SK-N-SH treated with all-trans-retinoic acid at 6 μM for 48 hours (cell line): ENCODE results near the gene RNF167.
"Not testable (repeated sequence)": the region's sequence is repeated elsewhere in the genome, so short reads cannot be mapped to it uniquely, and the experiment has no call there.

Experiments used
- ATAC-seq: fragments of 200-7000 bp; cut with Tn5 transposase; 3 replicates; pipeline ENCODE4 v1.9.1; 2020; ENCODE audit warnings: mild to moderate bottlenecking, moderate library complexity
- ARNTL ChIP-seq: fragments of 450-650 bp; formaldehyde crosslinking; IDR thresholded peaks from 2 replicates; pipeline ENCODE4 v1.5.0; 2020; ENCODE audit warnings: low read depth, mild to moderate bottlenecking, moderate library complexity, borderline replicate concordance
- BACH2 ChIP-seq: fragments of 250-450 bp; sonication (Bioruptor Pico); IDR thresholded peaks from 2 replicates; pipeline ENCODE4 v1.9.0; 2021; ENCODE audit warnings: mild to moderate bottlenecking, borderline replicate concordance
- CSDC2 ChIP-seq: fragments of 250-450 bp; sonication (Bioruptor Pico); IDR thresholded peaks from 2 replicates; pipeline ENCODE4 v1.5.0; 2020; ENCODE audit warnings: mild to moderate bottlenecking, moderate library complexity
- ESRRG ChIP-seq: fragments of 250-450 bp; sonication (Bioruptor Pico); IDR thresholded peaks from 2 replicates; pipeline ENCODE4 v1.6.1; 2021; ENCODE audit warnings: mild to moderate bottlenecking
- GLIS3 ChIP-seq: fragments of 250-450 bp; sonication (Bioruptor Pico); IDR thresholded peaks from 2 replicates; pipeline ENCODE4 v1.5.0; 2020; ENCODE audit warnings: mild to moderate bottlenecking, moderate library complexity
- ISL1 ChIP-seq: fragments of 250-450 bp; sonication (Bioruptor Pico); IDR thresholded peaks from 2 replicates; pipeline ENCODE4 v2.1.2; 2022; ENCODE audit warnings: mild to moderate bottlenecking, moderate library complexity
- OSR1 ChIP-seq: fragments of 250-450 bp; sonication (Bioruptor Pico); IDR thresholded peaks from 2 replicates; pipeline ENCODE4 v1.8.0; 2022; ENCODE audit warnings: moderate library complexity, mild to moderate bottlenecking, inconsistent platforms
- PPARA ChIP-seq: fragments of 250-450 bp; sonication (Bioruptor Pico); IDR thresholded peaks from 2 replicates; pipeline ENCODE4 v1.5.0; 2020; ENCODE audit warnings: mild to moderate bottlenecking, borderline replicate concordance
- SNAI2 ChIP-seq: fragments of 250-450 bp; sonication (Bioruptor Pico); IDR thresholded peaks from 2 replicates; pipeline ENCODE4 v1.5.0; 2020; ENCODE audit warnings: mild to moderate bottlenecking, moderate library complexity
- TCF4 ChIP-seq: fragments of 250-450 bp; sonication (Bioruptor Pico); IDR thresholded peaks from 2 replicates; pipeline ENCODE4 v1.8.0; 2021; ENCODE audit warnings: mild to moderate bottlenecking, moderate library complexity, borderline replicate concordance
- TOX ChIP-seq: fragments of 250-450 bp; sonication (Bioruptor Pico); IDR thresholded peaks from 2 replicates; pipeline ENCODE4 v1.8.0; 2021; ENCODE audit warnings: mild to moderate bottlenecking, moderate library complexity, borderline replicate concordance
- ZC3H10 ChIP-seq: fragments of 250-450 bp; sonication (Bioruptor Pico); IDR thresholded peaks from 2 replicates; pipeline ENCODE4 v1.5.1; 2021; ENCODE audit warnings: mild to moderate bottlenecking, moderate library complexity
- ZFP3 ChIP-seq: fragments of 250-450 bp; sonication (Bioruptor Pico); IDR thresholded peaks from 2 replicates; pipeline ENCODE4 v1.5.0; 2020; ENCODE audit warnings: mild to moderate bottlenecking, moderate library complexity
- ZNF565 ChIP-seq: fragments of 450-650 bp; formaldehyde crosslinking; conservative IDR thresholded peaks from 2 replicates; pipeline ENCODE4 v1.5.0; 2020; ENCODE audit warnings: low read depth, mild to moderate bottlenecking, moderate library complexity
- ZNF70 ChIP-seq: fragments of 450-650 bp; formaldehyde crosslinking; IDR thresholded peaks from 2 replicates; pipeline ENCODE4 v1.5.0; 2020; ENCODE audit warnings: mild to moderate bottlenecking, moderate library complexity
- ZNF8 ChIP-seq: fragments of 450-650 bp; formaldehyde crosslinking; IDR thresholded peaks from 2 replicates; pipeline ENCODE4 v1.5.0; 2020; ENCODE audit warnings: mild to moderate bottlenecking, moderate library complexity
- TF ChIP-seq, protein P1 (sequence below): fragments of 250-450 bp; sonication (Bioruptor Pico); IDR thresholded peaks from 2 replicates; pipeline ENCODE4 v1.8.0; 2021; ENCODE audit warnings: low read depth, mild to moderate bottlenecking, moderate library complexity, borderline replicate concordance
- TF ChIP-seq, protein P2 (sequence below): fragments of 250-450 bp; sonication (Bioruptor Pico); IDR thresholded peaks from 2 replicates; pipeline ENCODE4 v1.5.1; 2021; ENCODE audit warnings: mild to moderate bottlenecking, moderate library complexity
- TF ChIP-seq, protein P3 (sequence below): fragments of 250-450 bp; sonication (Bioruptor Pico); IDR thresholded peaks from 2 replicates; pipeline ENCODE4 v1.8.0; 2020; ENCODE audit warnings: mild to moderate bottlenecking, moderate library complexity, borderline replicate concordance
- TF ChIP-seq, protein P4 (sequence below): fragments of 250-450 bp; sonication (Bioruptor Pico); IDR thresholded peaks from 2 replicates; pipeline ENCODE4 v1.5.0; 2020; ENCODE audit warnings: mild to moderate bottlenecking, moderate library complexity

RNF167 gene

DNA sequence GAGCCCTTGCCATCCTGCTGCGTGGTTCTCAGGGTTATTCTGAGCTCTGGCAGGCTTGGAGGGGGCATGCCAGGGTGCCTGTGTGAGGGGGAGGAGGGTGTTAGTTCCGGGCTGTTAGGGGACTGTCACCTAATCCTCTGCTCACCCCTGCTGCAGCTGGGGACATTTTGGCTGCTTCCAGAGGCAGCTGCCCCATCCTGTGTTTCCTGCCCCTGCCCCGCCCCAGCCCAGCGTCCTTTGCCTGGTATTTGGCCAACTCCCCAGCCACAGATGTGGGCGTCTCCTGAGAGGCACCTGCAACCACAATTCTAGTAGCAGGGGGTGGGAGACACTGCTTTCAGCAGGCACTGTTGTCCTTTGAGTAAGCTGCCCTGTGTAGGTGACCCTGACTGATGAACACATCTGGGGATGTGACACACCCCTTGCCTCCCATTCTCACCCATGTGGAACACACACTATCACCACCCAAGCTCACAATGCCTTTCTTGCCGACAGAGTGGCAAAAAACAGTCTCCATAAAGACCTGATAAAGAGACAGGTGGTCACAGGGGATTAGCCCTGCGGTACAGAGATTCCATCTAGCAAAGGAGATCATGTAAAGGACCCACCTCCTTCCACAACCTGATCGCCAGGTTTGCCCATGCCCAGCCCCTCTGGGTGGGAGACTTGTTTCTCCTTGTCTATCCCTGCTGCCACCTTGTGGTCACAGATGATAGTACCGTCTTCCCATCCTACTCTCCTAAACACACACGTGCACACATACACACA is 36.8 kb upstream of the RNF167 start, which contains the start of gene CHRNE:
TSS of gene CHRNE (minus strand) at position 48 of the 768 bp plus-strand sequence. CDS start at position 13, 35 bp downstream.
- no peak for TF ChIP-seq OSR1
- no peak for TF ChIP-seq ZNF8 (CRISPR knock-in tag)
- no peak for TF ChIP-seq BACH2 (CRISPR knock-in tag)
- no peak for TF ChIP-seq SNAI2 (CRISPR knock-in tag)
- TF ChIP-seq ISL1 (CRISPR knock-in tag): no peak
- no peak for TF ChIP-seq TOX (CRISPR knock-in tag)
- TF ChIP-seq ZNF565: no peak
- no peak for TF ChIP-seq GLIS3 (CRISPR knock-in tag)
- no peak for TF ChIP-seq TCF4
- TF ChIP-seq PPARA (CRISPR knock-in tag): no peak
- TF ChIP-seq, protein P1, sequence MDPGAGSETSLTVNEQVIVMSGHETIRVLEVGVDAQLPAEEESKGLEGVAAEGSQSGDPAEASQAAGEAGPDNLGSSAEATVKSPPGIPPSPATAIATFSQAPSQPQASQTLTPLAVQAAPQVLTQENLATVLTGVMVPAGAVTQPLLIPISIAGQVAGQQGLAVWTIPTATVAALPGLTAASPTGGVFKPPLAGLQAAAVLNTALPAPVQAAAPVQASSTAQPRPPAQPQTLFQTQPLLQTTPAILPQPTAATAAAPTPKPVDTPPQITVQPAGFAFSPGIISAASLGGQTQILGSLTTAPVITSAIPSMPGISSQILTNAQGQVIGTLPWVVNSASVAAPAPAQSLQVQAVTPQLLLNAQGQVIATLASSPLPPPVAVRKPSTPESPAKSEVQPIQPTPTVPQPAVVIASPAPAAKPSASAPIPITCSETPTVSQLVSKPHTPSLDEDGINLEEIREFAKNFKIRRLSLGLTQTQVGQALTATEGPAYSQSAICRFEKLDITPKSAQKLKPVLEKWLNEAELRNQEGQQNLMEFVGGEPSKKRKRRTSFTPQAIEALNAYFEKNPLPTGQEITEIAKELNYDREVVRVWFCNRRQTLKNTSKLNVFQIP (CRISPR knock-in tag): no peak
- TF ChIP-seq CSDC2 (CRISPR knock-in tag): no peak
- TF ChIP-seq, protein P2, sequence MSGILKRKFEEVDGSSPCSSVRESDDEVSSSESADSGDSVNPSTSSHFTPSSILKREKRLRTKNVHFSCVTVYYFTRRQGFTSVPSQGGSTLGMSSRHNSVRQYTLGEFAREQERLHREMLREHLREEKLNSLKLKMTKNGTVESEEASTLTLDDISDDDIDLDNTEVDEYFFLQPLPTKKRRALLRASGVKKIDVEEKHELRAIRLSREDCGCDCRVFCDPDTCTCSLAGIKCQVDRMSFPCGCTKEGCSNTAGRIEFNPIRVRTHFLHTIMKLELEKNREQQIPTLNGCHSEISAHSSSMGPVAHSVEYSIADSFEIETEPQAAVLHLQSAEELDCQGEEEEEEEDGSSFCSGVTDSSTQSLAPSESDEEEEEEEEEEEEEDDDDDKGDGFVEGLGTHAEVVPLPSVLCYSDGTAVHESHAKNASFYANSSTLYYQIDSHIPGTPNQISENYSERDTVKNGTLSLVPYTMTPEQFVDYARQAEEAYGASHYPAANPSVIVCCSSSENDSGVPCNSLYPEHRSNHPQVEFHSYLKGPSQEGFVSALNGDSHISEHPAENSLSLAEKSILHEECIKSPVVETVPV (CRISPR knock-in tag): no peak
- TF ChIP-seq, protein P3, sequence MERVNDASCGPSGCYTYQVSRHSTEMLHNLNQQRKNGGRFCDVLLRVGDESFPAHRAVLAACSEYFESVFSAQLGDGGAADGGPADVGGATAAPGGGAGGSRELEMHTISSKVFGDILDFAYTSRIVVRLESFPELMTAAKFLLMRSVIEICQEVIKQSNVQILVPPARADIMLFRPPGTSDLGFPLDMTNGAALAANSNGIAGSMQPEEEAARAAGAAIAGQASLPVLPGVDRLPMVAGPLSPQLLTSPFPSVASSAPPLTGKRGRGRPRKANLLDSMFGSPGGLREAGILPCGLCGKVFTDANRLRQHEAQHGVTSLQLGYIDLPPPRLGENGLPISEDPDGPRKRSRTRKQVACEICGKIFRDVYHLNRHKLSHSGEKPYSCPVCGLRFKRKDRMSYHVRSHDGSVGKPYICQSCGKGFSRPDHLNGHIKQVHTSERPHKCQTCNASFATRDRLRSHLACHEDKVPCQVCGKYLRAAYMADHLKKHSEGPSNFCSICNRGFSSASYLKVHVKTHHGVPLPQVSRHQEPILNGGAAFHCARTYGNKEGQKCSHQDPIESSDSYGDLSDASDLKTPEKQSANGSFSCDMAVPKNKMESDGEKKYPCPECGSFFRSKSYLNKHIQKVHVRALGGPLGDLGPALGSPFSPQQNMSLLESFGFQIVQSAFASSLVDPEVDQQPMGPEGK (CRISPR knock-in tag): no peak
- no peak for TF ChIP-seq ZNF70
- TF ChIP-seq, protein P4, sequence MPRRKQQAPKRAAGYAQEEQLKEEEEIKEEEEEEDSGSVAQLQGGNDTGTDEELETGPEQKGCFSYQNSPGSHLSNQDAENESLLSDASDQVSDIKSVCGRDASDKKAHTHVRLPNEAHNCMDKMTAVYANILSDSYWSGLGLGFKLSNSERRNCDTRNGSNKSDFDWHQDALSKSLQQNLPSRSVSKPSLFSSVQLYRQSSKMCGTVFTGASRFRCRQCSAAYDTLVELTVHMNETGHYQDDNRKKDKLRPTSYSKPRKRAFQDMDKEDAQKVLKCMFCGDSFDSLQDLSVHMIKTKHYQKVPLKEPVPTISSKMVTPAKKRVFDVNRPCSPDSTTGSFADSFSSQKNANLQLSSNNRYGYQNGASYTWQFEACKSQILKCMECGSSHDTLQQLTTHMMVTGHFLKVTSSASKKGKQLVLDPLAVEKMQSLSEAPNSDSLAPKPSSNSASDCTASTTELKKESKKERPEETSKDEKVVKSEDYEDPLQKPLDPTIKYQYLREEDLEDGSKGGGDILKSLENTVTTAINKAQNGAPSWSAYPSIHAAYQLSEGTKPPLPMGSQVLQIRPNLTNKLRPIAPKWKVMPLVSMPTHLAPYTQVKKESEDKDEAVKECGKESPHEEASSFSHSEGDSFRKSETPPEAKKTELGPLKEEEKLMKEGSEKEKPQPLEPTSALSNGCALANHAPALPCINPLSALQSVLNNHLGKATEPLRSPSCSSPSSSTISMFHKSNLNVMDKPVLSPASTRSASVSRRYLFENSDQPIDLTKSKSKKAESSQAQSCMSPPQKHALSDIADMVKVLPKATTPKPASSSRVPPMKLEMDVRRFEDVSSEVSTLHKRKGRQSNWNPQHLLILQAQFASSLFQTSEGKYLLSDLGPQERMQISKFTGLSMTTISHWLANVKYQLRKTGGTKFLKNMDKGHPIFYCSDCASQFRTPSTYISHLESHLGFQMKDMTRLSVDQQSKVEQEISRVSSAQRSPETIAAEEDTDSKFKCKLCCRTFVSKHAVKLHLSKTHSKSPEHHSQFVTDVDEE: no peak
- TF ChIP-seq ZC3H10 (CRISPR knock-in tag): no peak
- TF ChIP-seq ARNTL (CRISPR knock-in tag): no peak
- TF ChIP-seq, all 23 proteins: peak for 0
- ATAC-seq: peak; percentile 81

DNA sequence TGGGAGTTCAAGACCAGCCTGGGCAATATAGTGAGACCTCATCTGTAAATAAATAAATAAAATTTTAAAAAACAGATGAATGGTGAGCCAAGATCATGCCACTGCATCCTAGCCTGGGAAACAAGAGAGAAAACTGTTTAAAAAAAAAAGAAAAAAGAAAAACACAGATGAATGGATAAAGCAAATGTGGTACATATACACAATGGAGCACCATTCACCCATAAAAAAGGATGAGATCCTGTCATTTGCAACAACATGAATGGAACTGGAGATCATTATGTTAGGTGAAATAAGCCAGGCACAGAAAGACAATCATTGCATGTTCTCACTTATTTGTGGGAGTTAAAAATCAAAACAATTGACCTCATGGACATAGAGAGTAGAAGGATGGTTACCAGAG is 33.4 kb upstream of the RNF167 start:
- not testable (repeated sequence) for ATAC-seq

DNA sequence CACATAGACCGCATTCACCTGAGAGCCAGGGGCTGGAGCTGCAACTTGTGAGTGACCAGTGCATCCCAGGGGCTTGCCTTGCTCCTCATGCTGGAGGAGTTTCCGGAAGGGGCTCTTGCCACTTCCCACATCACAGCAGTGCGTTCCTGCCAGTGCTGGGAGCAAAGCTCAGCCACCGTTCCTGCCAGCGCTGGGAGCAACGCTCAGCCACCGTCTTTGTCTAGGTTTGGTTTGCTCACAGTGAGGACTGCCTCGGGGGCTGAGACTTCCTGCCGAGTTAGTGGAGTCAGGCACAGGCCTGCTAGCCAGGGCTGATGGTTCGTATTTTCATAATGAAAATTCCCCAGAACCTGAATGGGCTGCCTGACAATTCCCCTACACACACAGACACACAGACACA is 31.8 kb upstream of the RNF167 start:
- ATAC-seq: no peak
- TF ChIP-seq, protein P1 (CRISPR knock-in tag): no peak
- TF ChIP-seq ZNF8 (CRISPR knock-in tag) (no peak), GLIS3 (CRISPR knock-in tag) (no peak), CSDC2 (CRISPR knock-in tag) (no peak), ZFP3 (CRISPR knock-in tag) (no peak), TCF4 (no peak), ZNF565 (no peak), OSR1 (no peak), ZNF70 (no peak), ESRRG (CRISPR knock-in tag) (no peak)
- TF ChIP-seq, protein P3 (CRISPR knock-in tag): no peak
- TF ChIP-seq, protein P4: no peak

More for the DNA sequence above, 33.4 kb upstream of the RNF167 start:
- peak; percentile 63; the same call in 1 of the 2 replicates for TF ChIP-seq ZNF8 (CRISPR knock-in tag)
- TF ChIP-seq, all 23 proteins: peak for 1; not testable (repeated sequence) for 22
